Colon (tissue), 2 donors: Measurements from ENCODE around the gene NGFR.
"Not testable (repeated sequence)": the region's sequence is repeated elsewhere in the genome, so short reads cannot be mapped to it uniquely, and the experiment has no call there.

ENCODE experiments used
- FAIRE-seq: peaks from 2 replicates; lab custom pipeline; 2012; peaks lifted over from hg19 to GRCh38; lab: Jason Lieb, UNC
- donor health status: control.
- donor health status: control.

The NGFR gene

DNA sequence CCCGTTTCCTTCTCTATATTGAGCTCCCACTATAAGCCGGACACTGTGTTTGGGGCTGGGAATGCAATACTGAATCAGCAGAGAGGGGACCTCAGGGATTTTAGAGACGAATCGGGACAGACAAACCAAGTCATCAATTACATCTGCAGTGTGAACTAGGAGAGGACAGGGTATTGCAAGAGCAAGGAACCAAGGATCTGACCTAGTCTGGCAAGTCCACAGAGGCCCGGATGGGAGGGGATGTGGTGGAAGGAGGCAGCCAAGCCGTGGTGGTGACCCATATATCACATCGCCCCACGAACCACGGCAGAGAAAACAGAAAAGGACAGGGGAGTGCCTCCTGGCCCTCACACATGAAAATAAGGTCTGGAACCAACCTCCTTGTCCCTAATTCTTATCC lies 52.5 kb downstream of the NGFR start:
- no peak for FAIRE-seq

DNA sequence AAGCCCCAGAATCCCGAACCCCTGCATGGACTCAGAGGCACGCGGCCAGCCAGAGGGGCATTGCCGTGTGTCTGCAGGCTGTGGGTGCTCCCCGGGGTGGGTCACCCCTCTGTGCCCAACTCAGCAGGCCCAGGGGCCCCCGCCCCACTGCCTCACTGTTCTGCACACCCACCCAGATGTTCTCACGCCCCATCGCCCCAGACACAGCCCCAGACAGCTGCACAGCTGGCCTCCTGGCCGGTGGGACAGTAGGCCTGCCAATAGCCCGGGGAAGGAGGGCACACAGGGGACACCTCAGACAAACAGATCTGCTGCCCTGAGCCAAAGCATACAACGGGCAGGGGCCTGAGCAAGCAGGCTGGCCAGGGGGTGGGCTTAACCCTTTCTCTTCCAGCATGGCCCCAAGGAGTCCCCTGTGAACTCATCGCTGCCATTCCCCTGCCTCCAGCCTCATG lies 53.0 kb downstream of the NGFR start:
- no peak for FAIRE-seq

DNA sequence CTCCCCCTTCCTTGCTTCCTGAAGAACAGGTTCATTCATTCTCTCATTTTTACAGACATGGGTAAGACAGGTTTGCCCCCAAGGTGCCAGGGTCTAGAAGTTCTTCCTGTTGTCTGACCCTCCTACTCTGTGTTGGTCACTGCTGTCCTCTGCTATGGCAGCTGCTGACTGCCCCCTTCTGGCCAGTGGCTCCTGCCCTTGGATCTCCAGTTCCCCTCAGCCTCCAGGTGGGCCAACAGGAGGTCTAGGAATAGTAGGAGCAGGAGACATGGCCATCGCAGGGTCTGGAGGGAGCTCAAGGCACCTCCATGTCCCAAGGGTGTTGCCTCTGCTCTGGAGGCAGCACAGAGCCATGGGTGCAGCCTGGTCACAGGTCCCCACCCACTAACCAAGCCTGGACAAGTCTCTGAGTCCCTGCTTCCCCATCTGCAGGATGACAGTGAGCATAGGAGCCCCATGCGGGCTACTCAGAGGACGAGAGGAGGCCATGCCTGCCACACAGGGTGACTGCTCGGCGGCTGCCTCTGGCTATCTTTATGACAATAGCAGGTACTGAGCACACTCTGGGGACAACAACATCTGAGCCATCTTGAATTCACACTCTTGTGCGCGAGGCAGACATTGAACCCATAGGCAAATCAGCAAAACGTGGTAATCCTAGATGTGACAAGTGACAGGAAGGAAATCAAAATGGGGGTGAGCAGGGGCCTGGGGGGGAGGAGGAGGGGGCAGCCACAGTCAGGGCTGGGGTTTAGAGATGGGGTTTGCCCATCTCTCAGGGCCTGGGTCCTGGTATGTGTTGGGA lies 53.6 kb downstream of the NGFR start:
- FAIRE-seq, result no peak

DNA sequence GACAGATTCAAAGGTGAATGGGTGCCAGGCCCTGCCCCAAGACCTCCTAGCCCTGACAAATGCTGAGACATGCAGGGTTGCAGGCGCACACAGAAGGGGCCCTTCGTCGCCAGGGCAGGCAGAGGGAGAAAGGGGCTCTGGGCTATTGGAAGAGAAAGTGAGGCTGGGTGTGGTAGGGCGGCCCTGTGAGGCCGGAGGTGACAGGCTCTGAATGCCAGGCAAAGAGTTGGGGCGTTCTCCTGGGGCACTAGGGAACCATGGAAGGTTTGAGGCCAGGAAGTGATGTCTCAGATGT lies 54.2 kb downstream of the NGFR start:
- FAIRE-seq, result no peak

DNA sequence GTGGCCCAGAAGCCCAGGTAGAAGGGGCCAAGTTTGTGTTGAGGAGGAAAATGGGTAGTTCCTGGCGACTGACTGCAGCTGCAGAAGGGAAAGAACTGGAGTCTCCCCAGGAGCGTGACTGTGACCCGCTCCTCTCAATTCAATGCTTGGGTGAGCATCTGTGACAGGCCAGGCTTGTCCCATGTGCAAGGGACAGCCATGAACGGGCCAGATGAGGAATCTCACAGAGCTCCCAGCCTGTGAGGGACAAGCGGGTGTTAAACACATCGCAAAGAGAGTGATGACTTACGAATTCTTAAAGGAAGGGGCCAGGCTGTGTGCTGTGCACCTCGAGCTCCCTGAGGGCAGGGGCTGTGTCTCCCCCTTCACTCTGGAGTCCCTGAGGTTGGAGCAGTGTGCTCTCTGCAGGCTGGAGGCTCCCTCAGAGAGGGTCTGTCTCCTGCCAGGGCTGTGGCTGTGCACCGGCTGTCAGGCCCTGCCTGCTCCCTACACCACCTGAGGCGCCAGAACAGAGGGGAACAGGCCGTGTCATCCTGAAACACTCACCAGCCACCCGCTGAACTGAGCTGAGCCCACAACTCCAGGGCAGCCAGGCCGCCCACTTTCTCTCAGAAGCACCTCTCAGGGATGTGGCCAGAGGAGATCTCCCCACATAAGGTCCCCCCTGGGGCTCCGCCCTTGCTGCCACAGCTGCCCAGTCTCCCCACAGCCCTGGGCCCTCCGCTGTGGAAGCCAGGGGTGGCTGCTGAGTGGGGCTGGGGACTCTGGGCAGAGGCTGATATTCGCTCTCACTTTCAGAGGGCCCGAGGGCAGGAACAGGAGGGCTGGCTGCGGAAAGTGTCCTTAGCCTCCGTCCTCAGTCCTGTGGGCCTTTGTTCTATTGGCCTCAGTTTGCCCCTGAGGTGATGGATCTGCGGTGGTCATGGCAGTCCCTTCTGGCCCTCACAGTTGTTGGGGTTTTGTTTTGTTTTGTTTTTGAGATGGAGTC lies 54.9 kb downstream of the NGFR start:
- FAIRE-seq, result no peak

DNA sequence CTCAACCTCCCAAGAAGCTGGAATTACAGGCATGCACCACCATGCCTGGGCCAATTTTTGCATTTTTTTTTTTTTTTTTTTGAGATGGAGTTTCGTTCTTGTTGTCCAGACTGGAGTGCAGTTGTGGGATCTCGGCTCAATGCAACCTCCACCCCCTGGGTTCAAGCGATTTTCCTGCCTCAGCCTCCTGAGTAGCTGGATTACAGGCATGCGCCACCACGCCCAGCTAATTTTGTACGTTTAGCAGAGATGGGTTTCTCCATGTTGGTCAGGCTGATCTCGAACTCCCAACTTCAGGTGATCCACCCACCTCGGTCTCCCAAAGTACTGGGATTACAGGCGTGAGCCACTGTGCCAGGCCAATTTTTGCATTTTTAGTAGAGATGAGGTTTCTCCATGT lies 55.7 kb downstream of the NGFR start:
- FAIRE-seq, result not testable (repeated sequence)

DNA sequence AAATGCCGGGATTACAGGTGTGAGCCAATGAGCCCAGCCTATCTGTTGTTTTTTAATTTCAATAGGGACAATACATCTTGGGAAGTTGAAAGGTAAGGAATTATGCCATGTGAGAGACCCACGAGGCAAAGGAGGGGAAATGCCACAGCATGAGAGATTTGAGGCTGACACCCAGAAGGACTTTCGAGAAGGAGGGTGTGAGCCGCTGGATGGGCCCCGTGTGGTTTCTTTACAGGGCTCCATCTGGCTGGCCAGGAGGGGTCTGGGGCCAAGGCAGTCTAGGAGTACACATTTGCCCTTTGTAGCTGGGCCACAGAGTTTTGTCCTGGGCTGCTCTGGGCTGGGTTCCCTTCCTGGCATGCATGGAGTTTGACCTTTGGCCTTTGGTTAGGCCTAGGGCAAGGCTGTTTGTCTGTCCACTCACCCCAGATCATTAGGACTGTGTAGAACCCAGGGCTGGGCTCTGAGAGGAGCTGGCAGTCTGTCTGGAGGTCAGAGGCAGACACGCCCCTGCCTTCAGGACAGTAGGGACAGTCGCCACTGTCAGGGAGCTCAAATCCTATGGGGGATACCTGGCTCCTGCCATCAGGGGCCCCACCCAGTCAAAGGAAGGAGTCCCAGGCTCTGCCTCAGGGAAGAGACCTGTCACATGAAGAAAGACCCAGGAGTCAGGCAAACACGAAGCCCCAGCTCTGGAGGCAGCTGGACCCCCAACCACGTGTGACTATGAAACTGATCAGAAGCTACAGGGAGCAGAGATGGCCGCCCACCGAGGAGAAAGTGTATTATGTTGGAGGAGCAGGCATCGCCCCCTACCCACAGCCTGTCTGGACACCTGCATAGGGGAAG lies 56.4 kb downstream of the NGFR start:
- FAIRE-seq, result no peak

DNA sequence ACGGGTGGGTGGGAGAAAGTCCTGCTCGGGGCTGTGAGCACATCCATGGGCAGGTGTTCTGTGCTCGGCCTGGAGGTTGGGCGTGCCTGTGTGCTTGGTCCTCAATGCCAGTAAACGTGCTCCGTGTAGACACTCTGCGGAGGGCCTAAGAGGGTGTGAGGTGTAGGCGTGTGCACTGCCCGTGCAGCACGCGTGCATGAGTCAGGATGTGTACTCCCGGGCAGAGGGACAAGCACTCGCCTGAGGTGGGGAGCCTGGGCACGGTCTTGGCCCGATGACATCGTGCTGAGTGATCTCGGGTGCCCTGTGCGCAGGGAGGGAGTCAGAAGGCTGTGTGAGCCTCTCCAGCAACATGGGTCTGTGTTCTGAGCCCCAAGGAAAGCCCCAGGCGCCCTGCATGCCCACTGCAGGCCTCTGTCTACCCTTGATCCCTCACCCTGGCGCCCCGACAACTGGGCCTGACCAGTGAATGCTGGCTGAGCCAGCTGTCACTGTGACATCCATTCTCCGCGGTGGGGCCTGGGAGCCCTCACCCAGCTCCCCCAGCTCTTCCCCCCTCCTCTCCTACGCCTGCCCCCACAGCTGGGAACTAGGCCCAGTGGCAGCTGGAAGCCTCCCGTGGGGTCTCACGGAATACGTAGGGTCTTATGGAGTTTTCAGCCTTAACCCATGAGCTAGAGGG lies 57.1 kb downstream of the NGFR start:
- FAIRE-seq, result no peak

DNA sequence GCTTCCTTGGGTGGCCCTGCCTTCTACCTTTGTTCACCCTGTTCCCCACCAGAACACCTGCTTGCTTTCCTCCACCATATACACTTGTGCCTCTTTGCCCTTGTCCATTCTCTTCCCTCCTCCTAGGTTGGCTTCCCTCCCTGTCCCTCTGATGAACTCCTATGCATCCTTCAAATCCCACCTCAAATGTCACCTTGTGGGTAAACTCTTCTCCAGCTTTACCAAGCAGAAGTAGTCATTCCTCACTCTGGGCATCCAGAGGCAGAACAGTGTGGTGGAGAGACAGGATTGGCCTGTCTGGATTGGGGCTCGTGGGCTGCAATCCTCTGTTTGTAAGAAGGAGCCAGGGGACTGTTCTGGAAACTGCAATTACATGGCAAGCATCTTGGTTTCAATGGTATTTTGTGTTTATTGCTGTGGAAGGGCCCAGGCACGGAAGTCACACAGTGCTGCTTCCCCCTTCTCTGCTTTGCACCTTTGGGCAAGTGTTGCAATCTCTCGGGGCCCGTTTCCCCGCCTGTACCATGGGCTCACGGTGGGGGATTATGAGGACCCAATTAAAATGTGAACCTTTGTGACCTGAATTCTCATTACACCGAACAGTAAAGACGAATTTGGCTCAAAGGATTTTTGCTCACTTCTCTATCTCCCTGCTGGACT lies 58.7 kb downstream of the NGFR start:
- FAIRE-seq, result no peak

DNA sequence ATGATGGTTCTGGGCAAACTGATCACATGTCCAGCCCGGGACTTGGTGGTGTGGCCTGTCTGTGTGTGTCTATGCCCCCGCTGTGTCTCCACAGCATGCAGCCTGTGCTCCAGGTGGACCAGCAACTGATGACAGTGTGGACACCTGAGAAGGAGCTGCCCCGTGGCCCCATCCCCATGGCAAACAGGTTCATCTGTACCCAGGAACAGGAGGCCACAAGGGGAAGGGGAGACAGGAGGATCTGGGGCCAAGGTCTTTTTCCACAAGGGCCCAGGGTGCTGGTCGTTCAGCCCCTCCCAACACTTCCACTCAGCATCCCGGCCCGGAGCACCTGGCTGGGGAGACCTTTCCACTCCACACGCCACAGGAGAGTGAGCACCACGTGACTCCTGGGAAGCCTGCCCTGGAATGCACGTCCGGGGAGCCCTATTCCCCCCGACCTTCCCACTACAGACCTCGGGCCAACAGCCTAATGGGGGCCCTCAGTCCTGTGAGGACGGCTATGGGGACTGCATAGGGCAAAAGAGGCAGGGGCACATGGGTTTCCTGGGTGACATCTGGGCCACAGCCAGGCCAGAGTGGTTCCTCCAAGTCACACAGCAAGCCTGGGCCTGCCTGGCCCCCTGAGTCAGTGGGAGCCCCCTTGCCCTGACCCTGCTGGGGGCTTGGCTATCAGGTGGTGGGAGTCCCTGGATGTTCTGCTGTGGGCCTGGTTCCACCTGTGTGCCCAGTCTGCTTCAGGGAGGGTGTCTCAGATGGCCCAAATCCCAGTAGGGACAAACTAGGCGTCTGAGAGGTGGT lies 59.8 kb downstream of the NGFR start:
- no peak for FAIRE-seq

DNA sequence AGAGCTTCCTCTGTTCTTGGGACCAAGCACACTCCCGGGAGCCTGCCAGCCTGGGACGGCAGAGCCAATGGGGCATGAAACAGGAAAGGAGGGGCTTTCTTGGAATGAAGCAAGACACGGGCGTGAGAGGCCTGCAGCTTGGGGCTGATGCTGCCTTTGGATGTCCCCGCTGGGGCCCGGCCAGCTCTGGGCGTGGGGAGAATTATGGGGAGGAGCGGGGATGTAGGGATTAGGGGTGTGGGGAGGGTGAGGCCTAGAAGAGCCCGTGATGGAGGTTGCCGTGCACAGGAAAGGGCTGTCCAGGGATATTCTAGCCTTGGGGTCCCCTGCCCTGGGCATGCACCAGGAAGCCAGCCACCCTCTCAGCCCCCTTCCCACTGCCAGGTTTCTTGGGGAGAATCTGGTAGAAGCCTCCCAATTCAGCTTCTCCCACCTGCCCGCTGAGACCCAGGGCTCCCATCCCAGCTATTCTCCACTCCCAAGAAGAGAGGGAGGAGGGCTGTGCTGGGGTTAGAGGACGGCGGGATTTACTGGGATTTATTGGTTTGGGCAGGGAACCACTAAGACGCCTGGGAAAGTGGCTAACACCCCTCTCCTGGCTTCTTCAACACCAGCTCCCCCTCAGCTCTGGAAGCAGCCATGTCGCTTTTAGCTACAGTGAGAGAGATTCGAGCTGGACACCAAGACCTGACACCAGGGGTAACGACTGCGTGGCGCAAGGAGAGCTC lies 60.6 kb downstream of the NGFR start:
- no peak for FAIRE-seq

DNA sequence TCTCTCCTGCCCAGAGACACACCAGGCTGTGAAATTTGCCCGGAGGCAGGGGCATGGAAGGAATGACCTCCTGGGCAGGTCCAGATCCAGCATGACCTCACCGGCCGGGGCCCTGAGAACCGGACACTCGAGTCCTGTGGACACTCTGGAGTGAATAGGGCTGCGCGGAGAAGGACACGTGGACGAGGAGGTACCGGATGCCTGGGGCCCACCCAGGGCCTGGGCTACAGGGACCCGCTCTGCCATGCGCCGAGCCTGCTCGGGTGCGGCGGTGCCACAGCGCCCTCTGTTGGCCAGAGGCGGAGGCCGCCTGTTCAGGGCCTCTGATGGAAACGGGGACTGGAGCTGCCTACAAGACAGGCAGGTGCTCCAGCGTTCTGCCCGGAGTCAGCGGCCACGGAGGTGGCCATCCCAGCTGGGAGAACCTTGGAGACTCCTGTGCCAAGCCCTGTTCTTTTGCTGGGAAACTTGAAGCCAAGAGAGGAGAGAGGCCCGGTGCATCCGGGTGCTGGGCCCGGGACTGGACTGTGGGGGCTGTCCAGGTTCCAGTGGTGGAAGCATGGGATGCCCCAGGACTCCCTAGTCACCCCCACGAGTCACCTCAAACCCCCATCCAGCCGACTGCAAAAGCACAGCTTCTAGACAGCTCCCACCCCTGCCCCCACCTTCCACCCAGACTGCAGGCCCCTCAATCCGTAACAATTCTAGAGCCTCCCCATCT lies 61.3 kb downstream of the NGFR start:
- no peak for FAIRE-seq

DNA sequence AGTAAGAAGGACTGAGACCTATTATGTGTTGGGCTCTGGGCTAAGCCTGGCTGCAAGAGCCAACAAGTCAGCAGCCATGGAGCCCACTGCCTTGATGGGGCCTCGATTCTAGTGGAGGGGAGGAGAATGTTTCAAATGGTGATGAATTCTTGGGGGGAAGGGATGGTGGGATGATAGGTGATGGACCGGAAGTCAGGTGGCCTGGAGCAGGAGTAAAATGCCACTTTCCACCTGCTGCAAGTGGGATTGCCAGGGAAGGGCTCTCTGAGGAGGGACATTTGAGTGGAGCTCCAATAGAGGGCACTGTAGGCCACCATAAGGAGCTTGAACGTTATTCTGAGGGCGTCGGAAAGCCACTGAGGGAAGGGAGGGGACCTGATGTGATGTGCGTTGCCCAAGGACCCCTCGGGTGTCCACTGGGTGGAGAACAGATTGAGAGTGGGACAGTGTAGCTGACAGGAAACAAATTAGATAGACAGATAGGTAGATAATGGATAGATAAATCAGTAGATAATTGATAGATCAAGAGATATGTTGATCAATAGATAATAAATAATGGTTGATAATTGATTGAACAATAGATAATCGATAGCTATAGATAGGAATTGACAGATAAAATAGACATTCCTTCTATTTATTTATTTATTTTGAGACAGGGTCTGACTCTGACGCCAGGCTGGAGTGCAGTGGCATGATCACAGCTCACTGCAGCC lies 62.4 kb downstream of the NGFR start:
- no peak for FAIRE-seq
